ENCODE results near the gene IGFBP7.
"Not testable (repeated sequence)": the region's sequence is repeated elsewhere in the genome, so short reads cannot be mapped to it uniquely, and the experiment has no call there.

Gene IGFBP7

GRCh38 chr4:57070461-57070860 is 39.7 kb downstream of the IGFBP7 start:
- no peak for DNase-seq (ENCODE audit: low read depth)

- no peak for DNase-seq (ENCODE audit: low read depth)
These were observed 41.8 kb downstream of the IGFBP7 start for GRCh38 chr4:57068237-57068981.

DNA sequence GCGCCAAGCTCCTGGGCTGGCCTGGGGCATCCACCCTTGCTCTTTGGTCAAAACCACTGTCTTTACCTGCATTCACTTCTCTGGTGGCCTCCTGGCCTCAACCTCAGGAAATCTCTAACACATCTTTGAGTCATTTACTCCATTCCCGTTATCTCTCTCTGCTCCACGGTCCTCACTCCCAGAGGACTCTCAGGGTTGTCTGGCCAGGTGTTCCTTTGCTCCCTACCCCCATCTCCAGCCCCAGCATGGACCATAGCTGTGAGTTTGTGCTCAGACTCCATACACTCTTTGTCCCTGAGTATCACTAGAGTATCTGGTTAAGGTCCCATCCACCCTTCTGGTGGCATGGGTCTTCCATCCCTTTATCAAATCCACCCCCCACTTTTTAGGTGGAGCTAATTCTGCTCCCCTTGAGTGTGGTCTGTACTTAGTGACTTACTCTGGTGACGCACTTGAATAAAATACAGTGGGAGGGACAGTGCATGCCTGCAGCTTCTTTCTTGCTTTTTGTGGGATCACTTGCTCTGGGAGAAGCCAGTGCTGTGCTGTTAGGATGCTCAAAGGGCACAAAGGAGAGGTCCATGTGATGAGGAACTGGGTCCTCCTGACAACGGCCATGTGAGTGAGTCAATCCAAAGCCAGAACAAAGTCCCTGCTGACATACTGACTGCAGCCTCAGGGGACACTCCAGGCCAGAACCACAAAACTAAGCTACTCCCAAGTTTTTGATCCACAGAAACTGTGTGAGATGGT is 44.3 kb downstream of the IGFBP7 start:
- DNase-seq (ENCODE audit: low read depth), result no peak

DNA sequence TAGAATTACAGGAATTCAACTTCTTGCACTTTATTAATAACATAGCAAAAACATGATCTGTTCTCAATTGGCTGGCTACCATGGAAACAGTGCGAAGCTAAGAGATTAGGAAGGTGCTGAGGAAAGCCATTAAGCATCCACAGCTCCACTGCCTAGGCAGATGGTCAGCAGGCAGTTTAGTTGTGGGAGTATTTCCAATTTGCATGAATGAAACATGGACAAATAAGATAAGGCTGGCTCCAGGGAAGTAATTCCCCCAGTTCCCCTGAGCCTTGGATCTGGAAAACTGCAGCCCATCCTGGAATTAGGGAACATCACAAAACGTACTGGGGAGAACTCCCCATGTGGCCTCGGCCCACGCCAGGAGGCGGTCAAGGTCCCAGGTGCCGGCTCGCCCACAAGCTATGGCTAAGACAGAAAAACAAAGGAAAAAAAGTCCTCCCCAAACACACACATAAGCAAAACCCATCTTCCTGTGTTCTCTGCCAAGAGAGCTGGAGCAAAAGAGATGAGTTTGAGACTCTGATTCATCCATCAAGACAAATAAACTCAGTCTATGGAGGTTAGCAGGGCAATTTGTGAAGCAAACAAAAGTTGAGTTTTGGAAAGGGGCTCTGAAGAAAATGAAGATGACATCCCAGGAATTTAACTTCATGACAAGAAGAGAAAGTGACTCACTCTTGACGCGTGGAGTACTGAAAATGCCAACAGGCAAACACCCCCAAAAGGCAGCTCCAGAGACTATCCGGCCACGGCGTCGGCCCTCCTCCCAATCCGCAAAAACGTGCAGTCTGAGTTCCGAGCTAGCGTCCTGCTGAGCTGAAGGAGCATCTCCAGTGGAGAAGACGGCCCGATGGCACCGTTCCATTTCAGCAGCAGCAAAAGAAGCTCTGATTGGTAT is 45.1 kb downstream of the IGFBP7 start:
- peak; percentile 76 for DNase-seq (ENCODE audit: low read depth)

GRCh38 chr4:57064120-57064519 is 46.1 kb downstream of the IGFBP7 start:
- DNase-seq (ENCODE audit: low read depth), result no peak

- DNase-seq (ENCODE audit: low read depth), result no peak
These were observed 46.7 kb downstream of the IGFBP7 start for GRCh38 chr4:57063518-57063917.

DNA sequence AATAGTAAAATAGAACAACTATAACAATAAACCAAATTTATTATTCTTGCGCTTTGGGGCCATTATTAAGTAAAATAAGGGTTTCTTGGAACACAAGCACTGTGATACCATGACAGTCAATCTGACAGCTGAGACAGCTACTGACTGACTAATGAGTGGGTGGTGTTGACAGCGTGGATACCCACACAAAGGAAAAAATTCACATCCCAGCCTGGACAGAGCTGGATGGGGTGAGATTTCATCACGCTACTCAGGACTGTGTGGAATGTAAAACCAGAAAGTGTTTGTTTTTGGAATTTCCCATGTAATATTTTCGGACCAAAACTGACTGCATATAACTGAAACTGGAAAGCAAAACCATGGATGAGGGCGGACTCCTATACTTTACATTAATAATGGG is 48.8 kb downstream of the IGFBP7 start:
- no peak for DNase-seq (ENCODE audit: low read depth)

GRCh38 chr4:57060717-57061067 is 49.5 kb downstream of the IGFBP7 start:
- DNase-seq (ENCODE audit: low read depth), result not testable (repeated sequence)

- no peak for DNase-seq (ENCODE audit: low read depth)
These were observed 50.1 kb downstream of the IGFBP7 start for GRCh38 chr4:57059890-57060716.

GRCh38 chr4:57055886-57056285 is 54.3 kb downstream of the IGFBP7 start:
- no peak for DNase-seq (ENCODE audit: low read depth)

- DNase-seq (ENCODE audit: low read depth), result no peak
These were observed 56.7 kb downstream of the IGFBP7 start for GRCh38 chr4:57053508-57053907.

DNA sequence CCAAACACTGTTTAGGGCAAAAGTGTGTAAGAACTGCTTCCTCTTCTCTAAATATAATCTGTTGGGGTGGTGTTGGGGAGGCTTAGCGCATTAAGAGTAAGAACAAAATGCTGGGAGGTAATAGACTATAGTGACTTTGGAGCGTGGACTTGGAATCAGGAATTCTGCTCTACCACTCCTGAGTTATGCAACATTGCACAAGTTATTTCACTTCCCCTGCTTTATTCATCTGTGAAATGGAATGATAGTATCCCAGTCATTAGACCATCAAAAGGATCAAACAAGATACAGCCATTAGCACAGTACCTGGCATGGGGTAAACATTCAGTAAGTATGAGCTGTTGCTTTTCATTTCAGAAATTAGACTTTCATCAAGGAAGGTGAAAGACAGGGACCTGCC is 58.7 kb downstream of the IGFBP7 start:
- DNase-seq (ENCODE audit: low read depth), result no peak

GRCh38 chr4:57051095-57051494 is 59.1 kb downstream of the IGFBP7 start:
- DNase-seq (ENCODE audit: low read depth), result no peak

DNA sequence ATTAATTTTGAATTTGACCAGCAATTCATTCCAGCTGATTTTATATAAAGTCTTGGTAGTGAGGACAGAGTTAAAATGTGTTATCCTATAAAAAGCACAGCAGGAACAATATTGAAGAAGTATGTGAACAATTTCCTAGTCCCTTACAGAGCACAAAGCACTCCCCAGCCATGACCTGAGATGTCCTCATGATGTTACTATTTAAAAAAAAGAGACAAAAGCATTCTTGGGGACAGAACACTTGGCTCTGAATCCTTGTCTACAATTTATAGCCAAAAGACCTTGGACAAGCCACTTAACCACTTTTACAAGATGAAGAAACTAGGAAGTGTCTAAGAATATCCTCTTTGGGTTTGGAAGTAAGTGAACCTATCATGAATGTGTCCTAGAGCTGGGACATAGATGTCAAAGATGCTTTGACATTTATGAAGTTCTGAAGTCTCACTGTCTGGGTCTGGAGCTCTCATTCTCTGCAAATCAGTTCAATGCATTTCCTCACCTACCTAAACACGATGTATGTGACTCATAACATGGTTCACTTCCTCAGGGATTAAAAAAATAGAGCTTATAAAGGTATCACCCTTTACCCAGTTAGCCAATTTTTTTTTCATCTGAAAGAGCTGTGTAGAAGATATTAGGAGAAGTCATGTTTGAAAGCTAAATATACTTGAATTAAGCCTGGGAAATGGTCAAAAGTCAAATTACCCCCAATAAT is 61.4 kb downstream of the IGFBP7 start:
- no peak for DNase-seq (ENCODE audit: low read depth)

- DNase-seq (ENCODE audit: low read depth), result not testable (repeated sequence)
These were observed 63.1 kb downstream of the IGFBP7 start for GRCh38 chr4:57047046-57047445.

DNA sequence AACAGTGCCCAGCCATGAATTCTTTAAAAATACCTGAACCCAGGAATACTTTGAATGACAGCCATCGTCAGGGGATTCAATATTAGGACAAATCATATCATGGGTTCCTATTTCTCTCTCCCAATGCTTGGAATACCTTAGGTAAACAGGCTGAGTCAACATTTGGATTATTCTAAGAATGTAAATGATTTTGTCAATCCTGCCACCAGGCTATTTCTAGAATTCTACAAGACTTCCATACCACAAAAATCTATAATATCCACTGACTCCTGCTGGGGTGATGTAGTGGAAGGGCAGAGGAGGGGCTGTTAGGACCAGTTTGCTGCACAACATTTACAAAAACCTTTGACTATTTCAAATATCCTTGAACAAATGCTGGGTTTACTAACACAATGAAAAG is 65.2 kb downstream of the IGFBP7 start:
- no peak for DNase-seq (ENCODE audit: low read depth)

GRCh38 chr4:57044279-57044678 is 65.9 kb downstream of the IGFBP7 start:
- peak; percentile 82 for DNase-seq (ENCODE audit: low read depth)

DNA sequence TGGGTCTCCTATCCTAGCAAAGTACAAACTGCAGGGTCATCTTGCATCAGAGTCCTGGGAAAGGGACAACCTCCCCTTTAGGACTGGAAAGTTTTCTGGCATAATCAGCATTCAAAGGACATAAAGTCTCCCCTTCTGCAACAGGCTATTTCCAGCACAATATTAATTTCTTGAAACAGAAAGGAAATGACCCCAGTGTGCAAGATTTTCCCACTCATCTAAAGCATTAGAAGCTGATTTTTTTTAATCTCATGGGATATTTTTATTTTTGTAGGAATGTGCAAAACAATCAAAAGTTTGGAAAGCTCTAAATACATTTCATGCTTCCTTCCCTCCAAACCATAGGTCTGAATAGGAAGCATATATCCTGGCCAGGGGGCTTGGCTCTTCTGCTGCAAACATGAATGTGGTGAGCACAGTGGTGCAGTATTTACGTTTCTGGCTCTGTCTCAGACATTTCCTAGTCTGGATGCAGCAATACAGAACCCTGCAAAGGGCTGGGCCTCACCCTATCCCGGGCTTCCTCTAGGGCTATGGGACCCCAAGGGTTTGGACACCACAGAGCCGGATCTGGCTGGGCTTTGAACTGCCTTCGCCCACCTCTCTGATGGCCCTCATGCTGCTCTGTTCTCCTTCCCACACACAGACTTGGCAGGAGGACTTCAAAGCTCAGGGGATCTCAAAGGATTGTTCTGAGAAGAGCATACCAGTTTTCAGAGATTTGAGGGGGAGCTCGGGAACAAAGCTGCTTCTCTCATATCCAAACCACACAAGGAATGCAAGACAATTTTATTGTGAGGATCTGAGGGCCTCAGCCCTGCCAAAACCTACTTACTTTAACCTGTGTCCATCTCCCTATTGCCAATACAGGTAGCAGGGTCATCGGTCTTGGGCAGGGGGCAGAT is 66.6 kb downstream of the IGFBP7 start:
- DNase-seq (ENCODE audit: low read depth), result peak; percentile 85

DNA sequence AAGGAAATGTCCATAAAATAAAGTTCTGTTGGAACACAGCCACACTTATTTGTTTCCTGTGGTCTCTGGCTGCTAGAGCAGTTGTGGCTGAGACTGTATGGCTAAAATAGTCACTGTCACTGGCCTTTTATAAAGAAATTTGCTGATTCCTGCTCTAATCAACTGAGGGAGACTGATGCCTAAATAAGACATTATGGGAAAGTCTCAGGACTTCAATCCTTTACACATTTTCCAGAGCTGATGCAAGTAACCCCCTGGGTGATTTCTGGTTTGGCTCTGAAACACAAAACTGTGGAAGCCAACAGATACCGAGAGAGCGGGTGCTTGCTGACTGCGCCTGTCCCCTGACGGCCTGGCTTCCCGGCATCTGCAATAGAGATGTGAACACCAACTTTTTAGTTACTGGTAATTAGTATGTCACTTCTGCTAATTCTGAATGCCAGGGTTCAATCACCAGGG is 67.4 kb downstream of the IGFBP7 start:
- no peak for DNase-seq (ENCODE audit: low read depth)

- no peak for DNase-seq (ENCODE audit: low read depth)
These were observed 69.2 kb downstream of the IGFBP7 start for GRCh38 chr4:57041020-57041419.
